HG03039 (cell line): ENCODE data around the gene SF3B2.
"Not testable (repeated sequence)": the region's sequence is repeated elsewhere in the genome, so short reads cannot be mapped to it uniquely, and the experiment has no call there.

Experiments
- ATAC-seq: cut with Tn5 transposase; IDR thresholded peaks from one replicate; pipeline ENCODE4 v1.9.1; 2021; ENCODE audit warnings: mild to moderate bottlenecking, moderate library complexity; ENCODE audit not compliant: unreplicated experiment

SF3B2 gene, protein sequence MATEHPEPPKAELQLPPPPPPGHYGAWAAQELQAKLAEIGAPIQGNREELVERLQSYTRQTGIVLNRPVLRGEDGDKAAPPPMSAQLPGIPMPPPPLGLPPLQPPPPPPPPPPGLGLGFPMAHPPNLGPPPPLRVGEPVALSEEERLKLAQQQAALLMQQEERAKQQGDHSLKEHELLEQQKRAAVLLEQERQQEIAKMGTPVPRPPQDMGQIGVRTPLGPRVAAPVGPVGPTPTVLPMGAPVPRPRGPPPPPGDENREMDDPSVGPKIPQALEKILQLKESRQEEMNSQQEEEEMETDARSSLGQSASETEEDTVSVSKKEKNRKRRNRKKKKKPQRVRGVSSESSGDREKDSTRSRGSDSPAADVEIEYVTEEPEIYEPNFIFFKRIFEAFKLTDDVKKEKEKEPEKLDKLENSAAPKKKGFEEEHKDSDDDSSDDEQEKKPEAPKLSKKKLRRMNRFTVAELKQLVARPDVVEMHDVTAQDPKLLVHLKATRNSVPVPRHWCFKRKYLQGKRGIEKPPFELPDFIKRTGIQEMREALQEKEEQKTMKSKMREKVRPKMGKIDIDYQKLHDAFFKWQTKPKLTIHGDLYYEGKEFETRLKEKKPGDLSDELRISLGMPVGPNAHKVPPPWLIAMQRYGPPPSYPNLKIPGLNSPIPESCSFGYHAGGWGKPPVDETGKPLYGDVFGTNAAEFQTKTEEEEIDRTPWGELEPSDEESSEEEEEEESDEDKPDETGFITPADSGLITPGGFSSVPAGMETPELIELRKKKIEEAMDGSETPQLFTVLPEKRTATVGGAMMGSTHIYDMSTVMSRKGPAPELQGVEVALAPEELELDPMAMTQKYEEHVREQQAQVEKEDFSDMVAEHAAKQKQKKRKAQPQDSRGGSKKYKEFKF

DNA sequence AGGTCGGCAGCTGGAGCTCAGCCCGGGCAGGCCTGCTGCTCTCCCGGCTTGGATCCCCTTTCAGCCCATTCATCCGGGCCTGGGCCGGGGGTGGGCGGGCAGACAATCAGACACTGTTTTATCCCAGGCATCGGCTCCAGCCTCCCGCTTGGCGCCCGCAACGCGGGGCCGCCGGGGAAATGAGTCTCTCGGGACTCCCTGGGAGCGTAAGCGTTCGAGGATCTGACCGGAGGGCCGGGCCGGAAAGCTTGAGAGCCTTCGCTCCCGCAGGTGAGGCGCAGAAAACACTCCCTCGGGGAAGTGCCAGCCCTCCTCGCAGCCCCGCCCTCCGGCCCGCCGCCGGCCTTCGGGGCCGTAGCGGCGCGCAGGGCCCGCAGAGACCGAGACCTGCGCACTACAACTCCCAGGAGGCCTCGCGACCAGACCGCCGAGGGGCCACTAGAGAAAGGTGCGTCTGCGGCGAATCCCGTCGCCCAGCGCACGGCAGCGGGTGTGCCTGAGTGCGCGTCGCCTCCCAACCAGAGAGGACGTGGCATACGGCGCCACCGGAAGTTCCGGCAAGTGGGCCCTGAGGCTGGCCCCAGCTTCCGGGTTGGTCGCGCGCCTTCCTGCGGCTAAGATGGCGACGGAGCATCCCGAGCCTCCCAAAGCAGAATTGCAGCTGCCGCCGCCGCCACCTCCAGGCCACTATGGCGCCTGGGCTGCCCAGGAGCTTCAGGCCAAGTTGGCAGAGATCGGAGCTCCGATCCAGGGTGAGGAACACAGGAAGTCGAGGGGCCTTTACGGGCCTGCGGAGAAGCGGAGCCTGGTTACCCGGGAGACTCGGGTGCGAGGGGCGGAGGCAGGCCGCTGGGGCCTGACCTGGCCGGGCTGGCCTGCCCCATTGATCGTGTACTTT is at the start of gene SF3B2:
Gene SF3B2, plus strand, starts transcription at position 599 of the 898 bp plus-strand sequence. Its CDS starts 21 bp downstream, at position 620.
- ATAC-seq = peak; percentile 88

DNA sequence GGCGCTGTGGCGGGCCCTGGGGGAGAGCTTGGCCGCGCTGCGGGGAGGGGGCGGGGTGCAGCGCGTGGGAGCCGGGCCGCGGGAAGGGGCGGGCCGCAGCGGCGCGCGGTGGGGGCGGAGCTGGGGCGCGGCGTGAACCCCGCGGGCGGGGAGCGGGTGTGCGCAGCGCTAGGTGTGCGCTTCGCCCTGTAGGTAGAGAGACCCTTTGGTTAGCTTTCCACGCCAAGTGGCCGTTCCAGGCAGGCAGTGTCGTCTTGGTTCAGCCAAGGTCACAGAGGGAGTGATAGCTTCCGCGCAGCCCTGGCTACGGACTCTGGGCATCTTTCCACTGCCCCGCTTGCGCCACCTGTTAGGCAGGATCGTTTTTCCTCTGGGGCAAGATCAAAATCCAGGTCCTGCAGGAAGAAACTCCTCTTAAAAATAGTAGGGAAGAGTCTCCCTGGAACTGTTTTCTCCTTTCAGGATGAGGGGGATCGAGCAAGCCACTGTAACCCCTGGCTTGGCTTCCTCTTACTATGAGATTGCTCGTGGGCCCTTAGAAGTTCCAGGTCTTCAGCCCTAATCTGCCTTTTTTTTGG is 49.4 kb upstream of the SF3B2 start:
- peak; percentile 48 for ATAC-seq

DNA sequence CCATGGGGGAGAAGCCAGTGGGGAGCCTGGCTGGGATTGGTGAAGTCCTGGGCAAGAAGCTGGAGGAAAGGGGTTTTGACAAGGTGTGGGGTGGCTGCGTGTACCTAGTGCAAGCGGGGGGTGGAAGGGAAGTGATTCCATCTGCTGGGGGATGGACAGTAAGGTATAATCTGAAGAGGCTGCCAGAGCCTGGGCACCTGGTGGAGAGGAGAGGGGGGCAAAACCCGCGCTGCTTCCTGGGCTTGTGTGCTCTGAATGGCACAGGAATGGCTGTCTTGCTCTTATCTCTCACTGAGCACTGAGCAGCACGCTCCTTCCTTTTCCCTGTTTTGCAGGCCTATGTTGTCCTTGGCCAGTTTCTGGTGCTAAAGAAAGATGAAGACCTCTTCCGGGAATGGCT is 48.9 kb upstream of the SF3B2 start:
- no peak for ATAC-seq

DNA sequence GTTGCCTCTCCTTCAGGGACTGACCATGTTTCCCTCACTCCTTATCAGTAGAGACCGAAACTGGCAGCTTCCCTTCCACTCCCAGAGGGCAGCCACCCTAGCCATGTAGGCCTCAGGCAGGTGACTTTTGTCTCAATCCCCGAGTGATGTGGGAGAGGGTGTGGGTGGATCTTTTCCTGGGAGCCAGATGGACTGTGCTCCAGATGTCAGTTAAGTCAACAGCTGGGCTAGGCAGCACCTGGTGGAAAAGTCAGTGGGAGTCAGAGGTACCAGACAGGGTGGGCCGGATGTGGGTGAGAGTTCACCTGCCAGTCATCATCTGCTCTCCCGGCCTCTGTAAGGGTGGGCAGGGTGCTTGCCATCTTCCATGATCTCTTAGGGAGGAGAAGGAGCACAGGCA is 48.0 kb upstream of the SF3B2 start:
- ATAC-seq = no peak

DNA sequence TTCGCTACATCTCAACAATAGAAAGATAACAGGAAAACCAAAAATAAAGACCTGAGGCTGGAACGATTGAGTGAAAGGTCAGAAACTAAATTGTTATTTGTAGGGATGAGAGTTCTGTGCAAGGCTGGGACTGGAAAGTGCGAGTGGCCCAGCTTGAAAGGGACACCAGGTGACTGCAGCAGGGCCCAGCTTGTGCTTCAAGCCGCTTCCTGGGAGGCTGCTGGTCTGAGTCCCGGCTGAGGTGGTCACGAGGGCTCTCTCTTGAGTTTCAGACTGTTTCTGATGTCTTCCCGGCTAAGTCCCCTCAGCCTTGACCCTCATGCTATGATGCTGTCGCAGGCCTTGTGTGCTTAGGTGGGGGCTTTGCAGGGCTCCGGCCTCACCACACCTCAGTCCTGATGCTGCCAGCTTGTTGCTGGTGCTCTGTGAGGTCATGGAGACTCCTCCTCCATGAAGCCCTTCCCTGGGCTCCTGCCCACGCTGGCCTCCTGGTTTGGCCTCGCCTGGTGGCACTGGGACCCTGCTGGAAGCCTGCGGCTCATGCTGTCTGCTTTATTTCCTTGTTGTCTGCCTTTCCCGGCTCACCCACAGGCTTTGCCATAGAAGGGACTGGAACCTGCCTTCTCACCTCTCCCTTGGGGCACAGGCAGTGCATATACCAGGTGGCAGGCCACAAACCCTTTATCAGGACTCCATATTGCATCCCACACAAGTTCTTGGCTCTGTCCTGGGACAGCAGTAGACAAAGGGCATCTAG is 45.9 kb upstream of the SF3B2 start:
- ATAC-seq = no peak

DNA sequence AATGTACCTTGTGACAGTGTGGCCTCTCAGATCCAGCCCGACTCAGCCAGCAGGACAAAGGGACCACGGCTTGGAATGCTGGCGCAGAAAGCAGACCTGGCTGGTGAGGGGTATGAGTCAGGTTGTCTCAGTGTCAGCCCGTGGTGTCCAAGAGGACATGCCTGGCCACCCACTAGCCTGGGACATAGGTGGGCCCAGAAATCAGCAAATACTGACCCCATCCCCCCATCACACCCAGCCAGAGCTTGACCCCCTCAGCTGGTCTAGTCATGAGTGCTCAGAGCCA is 45.3 kb upstream of the SF3B2 start:
- ATAC-seq = no peak

DNA sequence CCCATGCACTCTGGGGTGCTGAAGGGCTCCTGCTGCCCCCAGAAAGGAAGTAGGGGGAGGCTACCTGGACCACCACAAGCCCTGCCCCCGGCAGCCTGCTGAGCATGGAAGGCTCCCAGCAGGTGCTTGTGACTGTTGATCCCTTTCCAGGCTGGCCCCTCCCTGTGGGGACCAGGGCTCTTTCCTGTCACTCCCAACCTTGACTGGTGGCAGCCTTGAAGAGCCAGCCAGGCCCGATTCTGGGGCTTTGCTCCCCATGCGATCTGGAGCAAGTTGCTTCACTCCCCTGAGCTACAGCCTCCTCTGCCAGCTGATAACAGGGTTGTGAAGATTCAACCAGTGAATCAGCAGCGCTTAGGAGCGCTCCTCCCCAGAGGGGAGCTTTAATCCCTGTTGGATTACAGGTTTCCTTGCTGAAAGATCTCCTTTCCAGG is 44.9 kb upstream of the SF3B2 start:
- ATAC-seq = no peak

DNA sequence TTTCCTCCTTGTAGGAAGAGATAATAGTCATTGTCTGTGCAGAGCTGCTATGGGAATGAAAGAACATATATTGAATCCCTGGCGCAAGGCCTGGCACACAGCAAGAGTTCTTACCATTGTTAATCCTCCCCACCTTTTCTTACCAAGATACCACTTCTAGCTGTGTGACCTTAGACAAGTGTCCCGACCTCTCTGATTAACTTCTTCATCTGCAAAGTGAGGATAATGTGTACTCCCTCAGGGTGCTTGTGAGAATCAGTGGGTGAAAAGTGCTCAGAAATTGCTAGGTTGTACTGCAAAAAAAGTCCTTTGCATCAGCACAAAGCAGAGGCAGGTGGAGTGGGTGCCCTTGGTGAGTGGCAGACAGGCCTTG is 44.1 kb upstream of the SF3B2 start:
- no peak for ATAC-seq

DNA sequence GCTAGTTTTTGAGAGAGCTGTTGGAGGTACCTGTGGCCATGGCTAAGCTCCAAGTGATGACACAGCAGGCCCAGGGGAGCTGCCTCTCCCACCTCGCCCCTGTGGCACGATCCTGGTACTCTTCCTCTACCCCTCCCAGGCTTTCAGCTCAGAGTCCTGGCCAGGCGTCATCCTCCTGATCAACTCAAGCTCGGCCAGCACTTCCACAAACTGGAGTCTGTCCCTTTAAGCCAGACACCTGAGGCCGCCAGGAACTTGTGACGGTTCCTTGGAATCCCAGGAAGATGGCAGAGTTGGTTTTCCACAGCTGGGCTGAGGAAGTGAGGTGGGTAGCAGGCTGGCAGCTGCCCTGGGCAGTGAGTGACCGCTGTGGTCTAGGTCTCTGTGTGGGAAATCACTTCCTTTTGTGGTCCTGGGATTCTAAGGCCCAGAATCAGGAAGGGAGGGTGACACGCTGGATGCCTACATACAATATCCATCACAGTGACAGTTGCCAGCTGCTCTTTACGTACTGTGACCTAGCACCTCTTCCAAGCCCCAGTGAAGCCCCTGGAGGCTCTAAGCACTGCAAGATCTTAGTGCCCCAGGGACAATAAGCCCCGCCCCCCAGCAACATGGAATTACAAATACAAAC is 43.6 kb upstream of the SF3B2 start:
- ATAC-seq = no peak

DNA sequence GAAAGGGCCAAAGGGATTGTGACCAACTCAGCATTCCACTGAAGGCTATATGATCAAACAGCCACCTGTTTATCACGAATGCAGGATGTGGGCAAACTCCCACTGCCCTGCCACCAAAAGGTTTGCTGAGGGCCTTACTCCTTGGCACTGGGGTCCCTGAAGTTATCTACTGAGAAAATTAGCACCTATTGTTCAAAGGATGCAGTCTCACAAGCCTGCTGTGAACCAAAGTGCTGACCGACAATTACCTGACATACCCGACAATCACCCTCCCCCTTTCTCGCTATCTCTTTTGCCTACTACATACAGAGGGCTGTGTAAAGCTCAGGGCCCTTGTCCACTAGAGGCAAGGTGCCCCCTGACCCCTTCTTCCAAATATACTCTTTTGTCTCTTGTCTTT is 42.1 kb upstream of the SF3B2 start:
- not testable (repeated sequence) for ATAC-seq

DNA sequence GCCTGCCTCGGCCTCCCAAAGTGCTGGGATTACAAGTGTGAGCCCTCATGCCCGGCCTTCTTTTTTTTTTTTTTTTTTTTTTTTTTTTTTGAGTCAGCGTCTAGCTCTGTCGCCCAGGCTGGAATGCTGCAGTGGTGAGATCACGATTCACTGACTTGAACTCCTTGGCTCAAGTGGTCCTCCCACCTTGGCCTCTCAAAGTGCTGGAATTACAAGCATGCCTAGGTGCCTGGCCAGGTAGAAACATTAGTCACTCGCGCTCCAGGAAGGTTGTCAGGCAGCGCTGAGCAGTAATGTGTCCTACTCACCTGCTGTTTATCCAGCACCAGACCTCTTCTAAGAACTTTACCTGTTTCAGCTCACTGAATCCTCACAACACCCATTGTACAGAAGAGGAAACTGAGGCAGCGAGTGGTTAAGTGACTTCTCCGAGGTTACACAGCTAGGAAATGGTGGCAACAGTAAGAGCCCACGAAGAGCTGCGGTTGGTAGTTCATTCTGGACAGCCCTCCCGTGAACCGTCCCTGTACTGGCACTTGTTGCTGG is 40.9 kb upstream of the SF3B2 start:
- ATAC-seq = no peak

DNA sequence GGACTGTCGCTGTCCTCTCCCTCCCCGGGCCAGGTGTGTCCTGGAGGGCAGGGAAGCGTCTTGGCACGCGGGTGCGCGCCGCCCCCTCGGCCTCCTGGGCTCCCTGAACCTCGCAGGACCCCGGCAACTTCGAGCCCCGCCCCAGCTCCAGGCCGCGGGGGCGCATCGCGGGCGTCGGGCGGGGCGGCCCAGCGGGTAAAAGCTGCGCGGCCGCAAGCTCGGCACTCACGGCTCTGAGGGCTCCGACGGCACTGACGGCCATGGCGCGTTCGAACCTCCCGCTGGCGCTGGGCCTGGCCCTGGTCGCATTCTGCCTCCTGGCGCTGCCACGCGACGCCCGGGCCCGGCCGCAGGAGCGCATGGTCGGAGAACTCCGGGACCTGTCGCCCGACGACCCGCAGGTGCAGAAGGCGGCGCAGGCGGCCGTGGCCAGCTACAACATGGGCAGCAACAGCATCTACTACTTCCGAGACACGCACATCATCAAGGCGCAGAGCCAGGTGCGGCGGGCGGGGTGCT is 40.3 kb upstream of the SF3B2 start, which contains the start of gene CST6:
Gene CST6, plus strand, starts transcription at position 224 of the 519 bp plus-strand sequence. Its CDS starts 37 bp downstream, at position 261.
- ATAC-seq = no peak

DNA sequence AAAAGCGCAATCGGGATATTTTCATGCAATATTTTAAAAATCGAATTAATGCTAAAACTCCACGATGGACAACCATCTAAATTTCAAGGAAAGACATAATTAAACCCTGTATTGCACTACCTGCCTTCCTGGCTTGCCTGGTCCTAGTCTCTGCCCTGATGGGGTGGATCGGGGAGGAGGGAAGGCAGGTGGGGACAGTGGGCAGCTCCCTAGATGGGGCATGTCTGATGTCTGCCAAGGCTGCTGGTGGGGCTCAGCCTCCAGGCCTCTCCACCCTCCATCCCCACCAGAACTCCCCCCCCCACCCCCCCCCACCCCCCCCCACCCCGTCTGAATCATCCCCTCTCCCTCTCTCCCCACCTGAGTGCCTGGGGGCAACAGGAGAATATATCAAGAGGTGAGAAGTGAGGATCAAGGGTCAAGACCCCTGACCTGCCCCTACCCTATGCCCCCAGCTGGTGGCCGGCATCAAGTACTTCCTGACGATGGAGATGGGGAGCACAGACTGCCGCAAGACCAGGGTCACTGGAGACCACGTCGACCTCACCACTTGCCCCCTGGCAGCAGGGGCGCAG is 39.7 kb upstream of the SF3B2 start:
- no peak for ATAC-seq

DNA sequence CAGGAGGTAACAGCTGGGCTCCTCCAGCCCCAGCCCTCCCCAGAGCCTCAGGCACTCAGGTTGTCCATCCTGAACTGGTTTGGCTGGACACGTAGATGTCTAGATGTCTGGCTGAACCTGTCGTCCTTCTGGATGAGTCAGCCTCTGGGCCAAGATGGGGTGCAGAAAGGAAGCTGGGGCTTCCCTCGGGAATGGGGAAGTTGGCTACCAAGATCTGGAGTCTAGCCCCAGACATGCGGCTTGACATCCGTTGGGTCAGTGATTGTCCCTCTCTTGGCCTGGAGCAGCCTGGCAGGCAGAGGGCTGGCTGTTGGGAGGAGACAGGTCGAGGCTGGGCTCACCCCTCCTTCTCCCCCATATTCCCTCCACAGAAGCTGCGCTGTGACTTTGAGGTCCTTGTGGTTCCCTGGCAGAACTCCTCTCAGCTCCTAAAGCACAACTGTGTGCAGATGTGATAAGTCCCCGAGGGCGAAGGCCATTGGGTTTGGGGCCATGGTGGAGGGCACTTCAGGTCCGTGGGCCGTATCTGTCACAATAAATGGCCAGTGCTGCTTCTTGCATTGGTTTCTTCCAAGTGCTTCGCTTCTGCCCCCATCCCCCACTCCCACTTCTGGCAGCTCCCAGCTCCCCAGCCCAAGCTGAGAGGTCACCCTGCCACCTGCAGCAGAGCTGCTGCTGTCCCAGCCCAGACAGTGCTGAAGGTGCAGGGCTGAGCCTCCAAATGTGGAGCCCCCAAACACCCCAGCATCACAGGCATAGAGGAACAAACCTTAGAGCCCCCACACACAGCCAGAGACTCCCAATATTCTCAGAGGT is 39.0 kb upstream of the SF3B2 start:
- no peak for ATAC-seq

DNA sequence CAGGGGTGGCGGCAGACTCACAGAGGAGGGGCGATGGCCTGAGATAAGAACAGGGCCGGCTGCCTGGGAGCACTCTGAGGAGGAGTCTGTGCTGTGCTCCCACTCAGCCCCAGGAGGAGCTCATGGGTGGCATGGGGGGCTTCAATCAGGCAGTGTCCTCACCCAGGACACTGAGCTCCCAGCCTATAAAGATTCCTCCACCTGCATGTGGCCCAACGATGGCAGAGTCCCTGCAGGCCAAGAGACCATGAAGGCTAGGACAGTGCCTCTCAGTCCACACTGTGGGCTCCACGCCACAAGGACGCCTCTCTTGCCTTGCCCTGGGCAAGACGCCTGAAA is 38.4 kb upstream of the SF3B2 start:
- no peak for ATAC-seq

DNA sequence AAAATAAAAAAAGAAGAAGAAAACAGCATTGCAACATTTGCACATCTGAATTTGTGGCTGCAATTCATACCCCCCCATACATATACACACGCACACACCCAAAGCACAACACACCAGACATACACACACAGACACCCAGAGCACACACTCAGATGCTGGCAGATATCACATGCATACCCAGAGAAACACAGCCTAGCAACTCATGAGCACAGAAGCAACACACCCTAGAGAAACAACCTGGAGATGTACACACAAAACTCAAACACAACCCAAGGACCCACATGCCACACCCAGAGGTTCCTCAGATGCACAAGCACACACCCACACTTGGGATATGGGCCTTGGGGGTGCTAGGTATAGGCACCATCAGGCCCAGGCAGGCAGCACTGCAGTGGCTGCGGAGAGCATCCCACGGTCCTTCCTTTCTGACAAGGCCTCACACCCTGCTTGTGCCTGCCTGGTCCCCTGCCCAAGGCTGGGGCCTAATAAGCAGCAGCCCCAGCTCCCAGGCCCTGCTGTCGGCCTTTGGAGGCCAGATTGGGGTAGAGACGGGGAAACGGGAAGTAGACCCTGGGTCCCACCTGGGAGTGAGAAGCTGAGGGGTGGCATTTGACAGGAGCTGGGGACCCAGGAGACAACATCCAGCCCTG is 37.2 kb upstream of the SF3B2 start:
- no peak for ATAC-seq

DNA sequence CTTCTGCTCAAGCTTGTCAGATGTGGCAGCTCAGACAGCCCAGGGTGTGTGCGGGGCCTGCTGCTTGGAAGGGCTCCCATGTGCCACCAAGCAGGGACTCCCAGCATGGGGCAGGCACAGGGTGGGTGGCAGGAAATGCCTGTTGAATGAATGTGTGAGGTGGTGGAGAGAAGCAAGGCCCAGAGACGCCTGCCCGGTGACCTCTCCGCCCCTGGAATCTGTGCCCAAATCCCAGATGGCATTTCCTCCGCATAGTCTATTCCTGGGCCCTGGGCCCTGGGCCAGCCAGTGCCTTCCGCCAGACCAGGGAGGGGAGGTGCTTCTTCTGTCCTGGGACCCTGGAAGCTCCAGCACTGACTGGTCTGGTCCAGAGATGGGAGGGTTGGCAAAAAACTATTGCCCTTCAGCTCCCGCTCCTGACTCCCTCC is 36.7 kb upstream of the SF3B2 start:
- ATAC-seq = no peak
